ENCODE measurements around the gene EGLN2. TPM values are rescaled to one million over a fixed set of nuclear protein-coding genes. Genes with fewer than 3 reads are reported as not detected.

The EGLN2 gene
- total RNA-seq, 1 donor from 2014 or later: 86.1 TPM

DNA sequence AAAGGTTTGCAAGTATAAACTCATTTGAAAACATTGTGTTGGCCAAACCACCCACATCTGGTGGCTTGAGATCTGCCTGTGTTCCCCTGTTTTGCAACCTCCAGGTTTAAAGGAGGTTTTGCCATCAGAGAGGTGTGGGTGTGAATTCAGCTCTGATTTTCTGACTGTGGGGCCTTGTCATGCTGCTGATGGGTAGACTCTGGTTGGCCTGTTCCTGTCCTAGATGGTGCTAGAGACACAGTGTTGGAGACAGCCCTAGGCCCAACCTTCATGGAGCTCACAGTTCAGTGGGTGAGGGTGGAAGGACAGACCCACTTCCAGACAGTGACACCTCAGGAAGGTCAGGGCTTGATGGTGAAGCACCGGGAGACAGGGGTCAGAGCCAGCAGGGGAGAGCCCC, 13.5 kb upstream of the EGLN2 start:
- DNase-seq (ENCODE audit: low read depth) (no peak), FAIRE-seq (peak; percentile 73)
- Histone ChIP-seq H3K36me3 (ENCODE audit: control insufficient read depth, insufficient read depth, low read length) (peaks cover 7% of the 10 kb centered on the region), H3K27me3 (ENCODE audit: control insufficient read depth, insufficient read depth, low read length) (no peaks in the 10 kb centered on the region), H3K4me3 (ENCODE audit: low read depth, low read length) (no peak overlapping the region)
- TF ChIP-seq, protein P1, sequence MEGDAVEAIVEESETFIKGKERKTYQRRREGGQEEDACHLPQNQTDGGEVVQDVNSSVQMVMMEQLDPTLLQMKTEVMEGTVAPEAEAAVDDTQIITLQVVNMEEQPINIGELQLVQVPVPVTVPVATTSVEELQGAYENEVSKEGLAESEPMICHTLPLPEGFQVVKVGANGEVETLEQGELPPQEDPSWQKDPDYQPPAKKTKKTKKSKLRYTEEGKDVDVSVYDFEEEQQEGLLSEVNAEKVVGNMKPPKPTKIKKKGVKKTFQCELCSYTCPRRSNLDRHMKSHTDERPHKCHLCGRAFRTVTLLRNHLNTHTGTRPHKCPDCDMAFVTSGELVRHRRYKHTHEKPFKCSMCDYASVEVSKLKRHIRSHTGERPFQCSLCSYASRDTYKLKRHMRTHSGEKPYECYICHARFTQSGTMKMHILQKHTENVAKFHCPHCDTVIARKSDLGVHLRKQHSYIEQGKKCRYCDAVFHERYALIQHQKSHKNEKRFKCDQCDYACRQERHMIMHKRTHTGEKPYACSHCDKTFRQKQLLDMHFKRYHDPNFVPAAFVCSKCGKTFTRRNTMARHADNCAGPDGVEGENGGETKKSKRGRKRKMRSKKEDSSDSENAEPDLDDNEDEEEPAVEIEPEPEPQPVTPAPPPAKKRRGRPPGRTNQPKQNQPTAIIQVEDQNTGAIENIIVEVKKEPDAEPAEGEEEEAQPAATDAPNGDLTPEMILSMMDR (IDR thresholded peaks at IDR 0.05; ENCODE audit: insufficient read depth, low read length, severe bottlenecking): no peak

DNA sequence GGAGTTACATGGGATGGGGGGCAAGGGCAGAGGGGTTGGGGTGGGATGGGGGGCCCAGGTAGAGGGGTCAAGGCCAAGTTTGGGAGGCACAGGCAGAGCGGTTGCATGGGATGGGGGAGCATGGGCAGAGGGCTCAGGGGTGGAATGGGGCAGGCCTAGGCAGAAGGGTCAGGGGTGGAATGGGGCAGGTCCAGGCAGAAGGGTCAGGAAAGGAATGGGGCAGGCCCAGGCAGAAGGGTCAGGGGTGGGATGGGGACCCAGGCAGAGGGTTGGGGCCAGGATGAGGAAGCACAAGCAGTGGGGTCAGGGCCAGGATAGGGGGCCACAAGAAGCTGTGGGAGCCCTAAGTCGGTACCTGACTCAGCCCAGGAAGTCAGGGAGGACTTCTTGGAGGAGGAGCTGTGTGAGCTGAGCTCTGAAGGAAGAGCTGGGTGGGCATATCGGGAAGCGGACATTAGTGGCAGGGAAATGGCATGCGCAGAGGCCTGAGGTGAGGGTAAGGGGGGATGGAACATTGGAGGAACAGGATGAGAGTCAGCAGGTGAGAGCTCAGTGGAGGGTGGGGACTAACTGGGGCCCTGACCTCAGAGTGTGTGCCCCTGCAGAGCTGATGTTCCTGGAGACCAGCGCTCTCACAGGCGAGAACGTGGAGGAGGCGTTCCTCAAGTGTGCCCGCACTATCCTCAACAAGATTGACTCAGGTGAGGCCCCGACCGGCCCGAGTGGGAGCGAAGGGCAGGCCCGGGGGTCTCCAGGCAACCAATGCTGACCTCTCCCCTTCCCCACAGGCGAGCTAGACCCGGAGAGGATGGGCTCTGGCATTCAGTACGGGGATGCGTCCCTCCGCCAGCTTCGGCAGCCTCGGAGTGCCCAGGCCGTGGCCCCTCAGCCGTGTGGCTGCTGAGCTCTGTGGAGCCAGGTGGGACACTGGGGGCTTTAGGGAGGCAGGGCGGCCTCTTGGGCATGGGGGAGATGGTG, 12.6 kb upstream of the EGLN2 start:
- FAIRE-seq (no peak), DNase-seq (ENCODE audit: low read depth) (no peak)
- no peaks in the 10 kb centered on the region for H3K27me3 ChIP-seq (ENCODE audit: control insufficient read depth, insufficient read depth, low read length)
- TF ChIP-seq, protein P1 (IDR thresholded peaks at IDR 0.05; ENCODE audit: insufficient read depth, low read length, severe bottlenecking): no peak
- H3K36me3 ChIP-seq (ENCODE audit: control insufficient read depth, insufficient read depth, low read length): peaks cover 7% of the 10 kb centered on the region
- H3K4me3 ChIP-seq (ENCODE audit: low read depth, low read length): no peak overlapping the region

DNA sequence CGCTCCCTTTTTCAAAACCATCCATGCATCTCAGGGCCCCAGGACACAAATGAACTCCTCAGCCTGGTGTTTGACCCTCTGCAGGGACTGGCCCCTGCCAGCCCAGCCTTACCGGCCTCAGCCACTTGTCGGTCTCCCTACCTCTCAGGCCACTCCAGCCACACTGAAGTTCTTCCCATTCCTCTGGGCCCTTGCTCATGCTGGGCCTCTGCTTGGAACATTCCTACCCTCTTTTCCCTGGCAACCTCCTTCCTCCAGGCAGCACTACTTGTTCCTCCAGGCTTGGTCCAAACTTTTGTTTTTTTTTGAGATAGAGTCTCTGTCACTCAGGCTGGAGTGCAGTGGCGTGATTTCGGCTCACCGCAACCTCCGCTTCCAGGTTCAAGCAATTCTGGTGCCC, 7.6 kb upstream of the EGLN2 start:
- Histone ChIP-seq H3K36me3 (ENCODE audit: control insufficient read depth, insufficient read depth, low read length) (peaks cover 4% of the 10 kb centered on the region), H3K27me3 (ENCODE audit: control insufficient read depth, insufficient read depth, low read length) (no peaks in the 10 kb centered on the region), H3K4me3 (ENCODE audit: low read depth, low read length) (no peak overlapping the region)
- FAIRE-seq (no peak), DNase-seq (ENCODE audit: low read depth) (no peak)
- TF ChIP-seq, protein P1 (IDR thresholded peaks at IDR 0.05; ENCODE audit: insufficient read depth, low read length, severe bottlenecking): no peak

DNA sequence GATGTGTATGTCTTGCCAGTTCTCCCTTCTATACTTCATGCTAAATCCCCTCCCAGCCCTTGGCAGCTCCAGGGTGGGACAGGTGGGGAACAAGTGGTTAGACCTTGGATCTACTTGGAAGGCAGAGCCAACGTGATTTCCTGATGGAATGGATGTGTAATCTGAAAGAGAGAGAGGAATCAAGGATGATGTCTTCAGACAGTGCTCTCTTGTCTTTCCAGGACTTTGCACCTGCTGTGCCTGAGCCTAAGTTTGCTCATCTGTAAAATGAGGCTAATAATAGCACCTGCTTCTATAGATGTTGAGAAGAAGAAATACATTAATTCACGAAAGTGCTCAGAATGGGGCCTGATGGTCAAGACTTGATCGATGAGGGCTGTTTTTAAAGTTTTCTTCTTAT, 7.0 kb upstream of the EGLN2 start:
- H3K4me3 ChIP-seq (ENCODE audit: low read depth, low read length): no peak overlapping the region
- H3K27me3 ChIP-seq (ENCODE audit: control insufficient read depth, insufficient read depth, low read length): no peaks in the 10 kb centered on the region
- FAIRE-seq (no peak), DNase-seq (ENCODE audit: low read depth) (no peak)
- peaks cover 2% of the 10 kb centered on the region for H3K36me3 ChIP-seq (ENCODE audit: control insufficient read depth, insufficient read depth, low read length)
- TF ChIP-seq, protein P1 (IDR thresholded peaks at IDR 0.05; ENCODE audit: insufficient read depth, low read length, severe bottlenecking): no peak

DNA sequence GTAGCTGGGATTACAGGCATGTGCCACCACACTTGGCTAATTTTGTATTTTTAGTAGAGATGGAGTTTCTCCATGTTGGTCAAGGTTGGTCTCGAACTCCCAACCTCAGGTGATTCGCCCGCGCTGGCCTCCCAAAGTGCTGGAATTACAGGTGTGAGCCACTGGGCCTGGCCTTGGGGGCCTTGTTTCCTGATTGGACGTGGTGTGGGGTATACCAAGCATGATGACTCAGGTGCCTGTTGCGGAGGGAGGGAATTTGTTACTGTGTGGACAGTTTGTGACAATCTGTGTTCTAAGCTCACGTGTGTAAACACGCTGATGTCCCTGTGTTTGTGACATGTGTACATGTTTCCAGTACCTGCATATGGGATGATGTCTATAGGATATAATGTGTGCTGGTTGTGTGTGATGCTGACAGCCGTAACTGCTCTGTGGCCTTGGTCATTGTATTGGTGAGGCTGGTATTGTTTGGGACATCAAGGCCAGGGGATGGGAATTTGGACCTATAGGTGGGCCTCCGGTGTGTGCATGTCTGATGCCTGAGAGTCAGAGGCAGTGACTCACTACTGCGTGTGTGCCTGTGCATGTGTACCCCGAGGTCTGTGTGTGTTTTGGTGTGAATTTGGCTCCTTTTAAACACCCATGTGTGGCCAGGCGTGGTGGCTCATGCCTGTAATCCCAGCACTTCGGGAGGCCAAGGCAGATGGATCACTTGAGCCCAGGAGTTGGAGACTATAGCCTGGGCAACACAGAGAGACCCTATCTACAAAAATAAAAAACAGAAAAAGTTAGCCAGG, 1.6 kb upstream of the EGLN2 start:
- TF ChIP-seq, protein P1 (IDR thresholded peaks at IDR 0.05; ENCODE audit: insufficient read depth, low read length, severe bottlenecking): no peak
- DNase-seq (ENCODE audit: low read depth) (no peak), FAIRE-seq (no peak)
- Histone ChIP-seq H3K36me3 (ENCODE audit: control insufficient read depth, insufficient read depth, low read length) (peaks cover 5% of the 10 kb centered on the region), H3K27me3 (ENCODE audit: control insufficient read depth, insufficient read depth, low read length) (no peaks in the 10 kb centered on the region), H3K4me3 (ENCODE audit: low read depth, low read length) (no peak overlapping the region)

Measured in bronchial epithelial cell (primary cell).